GM18507 (cell line): ENCODE results near the gene TST.
"Not testable (repeated sequence)": the region's sequence is repeated elsewhere in the genome, so short reads cannot be mapped to it uniquely, and the experiment has no call there.

ENCODE experiments used
- DNase-seq: peaks from one replicate; pipeline ENCODE4 v3.0.0; 2011; ENCODE audit warnings: low read depth; ENCODE audit not compliant: insufficient read length; ENCODE audit errors: extremely low spot score
- FAIRE-seq: peaks from 2 replicates; lab custom pipeline; 2011; peaks lifted over from hg19 to GRCh38; lab: Jason Lieb, UNC

The TST gene

GRCh38 chr22:36998620-36999351 lies 20.5 kb downstream of the TST start:
- FAIRE-seq (no peak), DNase-seq (no peak)

- FAIRE-seq (no peak), DNase-seq (no peak)
Measured at GRCh38 chr22:36997746-36998145, 21.5 kb downstream of the TST start.

- FAIRE-seq = no peak
- DNase-seq = no peak
Measured at GRCh38 chr22:36991206-36991605, 28.0 kb downstream of the TST start.

GRCh38 chr22:36990457-36990856 lies 28.8 kb downstream of the TST start:
- FAIRE-seq = no peak
- no peak for DNase-seq

- not testable (repeated sequence) for DNase-seq, FAIRE-seq
Measured at GRCh38 chr22:36989012-36989411, 30.2 kb downstream of the TST start.

GRCh38 chr22:36988075-36988832 lies 31.0 kb downstream of the TST start:
- FAIRE-seq = no peak

GRCh38 chr22:36986242-36986821 lies 32.9 kb downstream of the TST start:
- DNase-seq = peak; percentile 23
- peak; percentile 59 for FAIRE-seq

More at GRCh38 chr22:36988075-36988832, 31.0 kb downstream of the TST start:
- DNase-seq = no peak

GRCh38 chr22:36985211-36985889 lies 33.9 kb downstream of the TST start:
- no peak for DNase-seq
- FAIRE-seq = no peak

- DNase-seq (no peak), FAIRE-seq (no peak)
Measured at GRCh38 chr22:36982136-36982535, 37.1 kb downstream of the TST start.

GRCh38 chr22:36981247-36981775 lies 37.9 kb downstream of the TST start:
- DNase-seq (no peak), FAIRE-seq (no peak)

- FAIRE-seq = no peak
- DNase-seq = no peak
Measured at GRCh38 chr22:36979016-36979910, 40.0 kb downstream of the TST start.

- peak; percentile 97 for FAIRE-seq
- DNase-seq = peak; percentile 90
Measured at GRCh38 chr22:36977947-36978660, 41.1 kb downstream of the TST start.

- FAIRE-seq (peak; percentile 58), DNase-seq (peak; percentile 35)
Measured at GRCh38 chr22:36977401-36977861, 41.8 kb downstream of the TST start.

GRCh38 chr22:36976606-36977005 lies 42.6 kb downstream of the TST start:
- no peak for FAIRE-seq
- DNase-seq = no peak

GRCh38 chr22:36971341-36972125 lies 47.7 kb downstream of the TST start:
- DNase-seq = no peak
- FAIRE-seq = no peak

GRCh38 chr22:36968249-36968964 lies 50.8 kb downstream of the TST start:
- FAIRE-seq (no peak), DNase-seq (no peak)
